Smooth muscle cell of trachea (primary cell): Measurements from ENCODE around the gene GALNT17. TPM values are rescaled to one million over a fixed set of nuclear protein-coding genes. Genes with fewer than 3 reads are reported as not detected.

Experiments used
- total RNA-seq: library from RNA; depleted of rRNA; stranded (reverse); fragments of >200 nt; gene quantifications from 2 replicates; pipeline ENCODE4 v1.2.1, GENCODE V29; 2014

Gene GALNT17
- total RNA-seq: not detected in 2 replicates

DNA sequence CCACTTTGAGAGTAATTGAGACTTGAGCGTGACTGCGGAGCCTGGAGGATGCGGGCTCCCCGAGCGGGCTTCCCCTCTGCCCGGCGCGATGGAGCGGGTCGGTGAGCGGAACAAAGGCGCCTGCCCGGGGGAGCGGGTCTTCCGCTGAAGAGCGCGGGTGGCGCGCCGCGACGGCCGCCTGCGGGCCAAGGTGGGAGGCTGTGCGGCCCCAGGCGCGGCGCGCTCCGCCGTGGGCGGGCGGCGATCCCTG lies at the start of gene GALNT17:
Gene GALNT17, plus strand, starts transcription at position 18 of the 250 bp plus-strand sequence.

